AG10803 (cell line): ENCODE results near the gene IFITM5.

Experiments
- DNase-seq: peaks from one replicate; pipeline ENCODE4 v3.0.0; 2010; ENCODE audit warnings: low read depth
- H3K4me3 ChIP-seq: 2 replicates; pipeline ENCODE4 v1.5.1; 2011; ENCODE audit warnings: mild to moderate bottlenecking, low read length, control low read depth
- TF ChIP-seq, protein P1 (sequence below): conservative IDR thresholded peaks from 2 replicates; pipeline ENCODE4 v1.5.1; 2011; ENCODE audit warnings: mild to moderate bottlenecking, low read length, control low read depth, inconsistent platforms

Gene IFITM5

DNA sequence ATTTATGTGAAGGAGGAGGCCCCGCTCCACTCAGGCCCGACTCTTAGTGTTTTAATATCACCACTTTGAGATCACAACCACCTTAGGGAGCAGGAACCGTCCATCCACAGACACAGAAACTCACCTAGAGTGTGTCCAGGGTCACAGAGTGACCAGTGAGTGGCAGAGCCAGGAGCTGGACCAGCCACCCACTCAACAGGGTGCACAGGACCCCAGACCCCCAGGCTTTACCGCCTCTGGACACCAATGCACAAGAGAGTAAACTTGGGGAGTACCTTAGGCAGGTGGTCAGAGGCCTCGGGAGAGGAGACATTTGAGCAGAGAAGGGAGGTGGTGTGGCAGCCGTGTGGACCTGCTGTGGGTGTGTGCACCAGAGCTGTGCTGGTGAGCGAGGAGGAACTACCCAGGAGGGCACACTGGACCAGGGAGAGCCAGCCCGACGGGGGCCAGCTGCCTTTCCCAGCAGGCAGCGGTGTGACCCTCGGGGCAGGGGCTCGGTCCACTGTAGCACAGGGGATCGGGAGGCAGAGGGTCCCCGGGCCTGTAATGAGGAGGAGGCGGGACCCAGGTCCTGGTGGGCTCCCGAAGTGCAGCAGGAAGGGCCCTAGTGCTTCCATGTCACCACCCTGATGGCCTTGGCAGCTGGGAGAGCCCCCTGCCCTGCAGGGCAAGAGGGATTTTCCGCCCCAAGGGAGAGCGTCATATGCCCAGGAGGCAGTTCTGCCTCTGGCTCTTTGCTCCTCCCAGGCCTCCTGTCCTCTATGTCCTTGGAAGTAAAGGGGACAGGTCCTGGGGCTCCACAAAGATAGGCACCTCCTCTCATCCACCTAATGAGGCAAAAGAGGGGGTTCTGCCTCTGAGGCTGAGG lies 28.6 kb downstream of the IFITM5 start:
- TF ChIP-seq, protein P1, sequence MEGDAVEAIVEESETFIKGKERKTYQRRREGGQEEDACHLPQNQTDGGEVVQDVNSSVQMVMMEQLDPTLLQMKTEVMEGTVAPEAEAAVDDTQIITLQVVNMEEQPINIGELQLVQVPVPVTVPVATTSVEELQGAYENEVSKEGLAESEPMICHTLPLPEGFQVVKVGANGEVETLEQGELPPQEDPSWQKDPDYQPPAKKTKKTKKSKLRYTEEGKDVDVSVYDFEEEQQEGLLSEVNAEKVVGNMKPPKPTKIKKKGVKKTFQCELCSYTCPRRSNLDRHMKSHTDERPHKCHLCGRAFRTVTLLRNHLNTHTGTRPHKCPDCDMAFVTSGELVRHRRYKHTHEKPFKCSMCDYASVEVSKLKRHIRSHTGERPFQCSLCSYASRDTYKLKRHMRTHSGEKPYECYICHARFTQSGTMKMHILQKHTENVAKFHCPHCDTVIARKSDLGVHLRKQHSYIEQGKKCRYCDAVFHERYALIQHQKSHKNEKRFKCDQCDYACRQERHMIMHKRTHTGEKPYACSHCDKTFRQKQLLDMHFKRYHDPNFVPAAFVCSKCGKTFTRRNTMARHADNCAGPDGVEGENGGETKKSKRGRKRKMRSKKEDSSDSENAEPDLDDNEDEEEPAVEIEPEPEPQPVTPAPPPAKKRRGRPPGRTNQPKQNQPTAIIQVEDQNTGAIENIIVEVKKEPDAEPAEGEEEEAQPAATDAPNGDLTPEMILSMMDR = no peak
- H3K4me3 ChIP-seq = no peak overlapping the region
- DNase-seq = no peak

DNA sequence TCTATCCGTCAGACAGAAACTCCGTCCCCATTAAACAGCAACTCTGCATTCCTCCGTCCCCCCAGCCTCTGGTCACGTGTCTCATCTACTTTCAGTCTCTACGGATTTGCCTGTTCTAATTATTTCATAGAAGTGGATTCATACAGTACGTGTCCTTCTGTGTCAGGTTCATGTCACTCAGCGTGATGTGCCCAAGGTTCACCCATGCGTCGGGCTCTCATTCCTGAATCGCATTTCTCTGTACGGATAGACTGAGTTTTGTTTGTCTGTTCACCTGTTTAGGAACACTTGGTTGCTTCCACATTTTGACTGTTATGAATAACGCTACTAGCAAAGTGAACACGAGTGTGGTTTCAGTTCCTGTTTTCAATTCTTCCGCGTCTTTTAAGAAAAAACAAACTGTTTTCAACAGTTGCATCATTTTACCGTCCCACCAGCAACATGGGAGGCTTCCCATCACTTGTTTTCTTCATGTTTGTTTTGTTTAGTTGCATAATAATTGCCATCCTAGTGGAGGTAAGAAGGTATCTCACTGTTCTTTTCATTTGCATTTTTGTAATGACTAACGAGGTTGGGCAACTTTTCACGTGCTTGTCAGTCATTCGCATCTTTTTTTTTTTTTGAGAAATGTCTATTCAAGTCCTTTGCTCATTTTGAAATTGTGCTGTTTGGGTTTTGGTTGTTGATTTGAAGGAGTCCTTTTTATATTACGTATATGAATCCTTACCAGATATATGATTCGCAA lies 30.0 kb downstream of the IFITM5 start:
- peak; percentile 56 for DNase-seq
- H3K4me3 ChIP-seq = peak overlapping the region; percentile 30
- TF ChIP-seq, protein P1 = 0 out of 2 replicates have a peak, but pooled peaks have one; percentile 12

DNA sequence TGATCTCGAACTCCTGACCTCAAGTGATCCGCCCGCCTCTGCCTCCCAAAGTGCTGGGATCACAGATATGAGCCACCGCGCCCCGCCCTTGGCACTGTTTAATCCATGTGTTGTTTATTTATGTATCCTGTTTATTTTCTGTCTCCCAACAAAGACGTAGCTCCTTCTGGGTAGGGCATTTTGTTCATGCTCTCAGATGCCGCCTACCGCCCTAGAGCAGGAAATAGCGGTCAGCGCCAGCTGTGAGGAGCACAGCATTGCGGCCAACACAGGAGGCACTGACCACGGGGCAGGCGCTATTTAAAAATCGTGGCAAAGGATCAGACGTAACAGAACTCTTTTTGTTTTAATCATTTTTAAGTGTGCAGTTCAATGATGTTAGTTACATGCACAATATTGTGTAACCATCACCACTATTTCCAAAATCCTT lies 30.6 kb downstream of the IFITM5 start:
- H3K4me3 ChIP-seq = peak overlapping the region; percentile 30
- peak; percentile 88 for DNase-seq
- TF ChIP-seq, protein P1 = peak; percentile 46

GRCh38 chr11:267491-267994 lies 31.8 kb downstream of the IFITM5 start:
- peak overlapping the region; percentile 33 for H3K4me3 ChIP-seq
- TF ChIP-seq, protein P1 = no peak
- peak; percentile 28 for DNase-seq

DNA sequence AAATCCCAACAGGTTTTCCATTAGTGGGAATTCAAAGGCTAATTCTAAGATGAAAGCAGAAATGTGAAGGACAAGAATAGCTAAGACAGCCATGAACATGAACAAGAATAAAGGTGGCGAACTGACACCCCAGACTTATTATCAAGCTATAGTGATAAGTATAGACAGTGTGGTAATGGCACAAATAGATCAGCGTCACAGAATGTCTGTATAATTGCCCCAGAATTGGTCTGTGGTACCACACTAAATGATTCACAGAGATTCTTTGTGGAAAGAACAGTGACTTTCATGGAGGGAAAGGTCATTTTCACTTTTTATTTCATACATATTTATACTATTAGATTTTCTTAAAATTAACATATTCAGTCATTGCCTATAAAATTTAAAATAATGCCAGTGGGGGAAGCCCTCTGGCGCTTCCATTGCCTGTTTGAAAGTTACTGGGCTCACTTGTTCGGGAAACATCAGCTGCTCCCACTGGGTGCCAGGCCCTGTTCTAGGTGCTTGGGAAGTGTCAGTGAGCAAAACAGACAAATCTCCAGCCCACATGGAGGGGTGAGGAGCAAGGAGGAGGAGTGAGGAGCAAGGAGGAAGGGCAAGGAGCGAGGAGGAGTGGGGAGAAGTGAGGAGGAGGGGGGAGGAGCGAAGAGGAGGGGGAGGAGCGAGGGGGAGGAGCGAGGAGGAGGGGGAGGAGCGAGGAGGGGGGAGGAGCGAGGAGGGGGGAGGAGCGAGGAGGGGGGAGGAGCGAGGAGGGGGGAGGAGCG lies 32.5 kb downstream of the IFITM5 start:
- TF ChIP-seq, protein P1 = no peak
- H3K4me3 ChIP-seq = no peak overlapping the region
- no peak for DNase-seq

- no peak for DNase-seq
- TF ChIP-seq, protein P1 = no peak
- H3K4me3 ChIP-seq = no peak overlapping the region
Measured at GRCh38 chr11:261624-262023, 37.7 kb downstream of the IFITM5 start.
